HepG2 (cell line): Measurements from ENCODE around the gene CNGA3. TPM values are rescaled to one million over a fixed set of nuclear protein-coding genes. Genes with fewer than 3 reads are reported as not detected.

Experiments
- ATF2 ChIP-seq: sonication (generic); formaldehyde crosslinking; IDR thresholded peaks from 2 replicates; pipeline ENCODE4 v1.4.0; 2020; ENCODE audit warnings: missing genetic modification reagents
- CENPX ChIP-seq: sonication (generic); formaldehyde crosslinking; IDR thresholded peaks from 2 replicates; pipeline ENCODE4 v1.9.0; 2021; ENCODE audit warnings: mild to moderate bottlenecking, missing genetic modification reagents, moderate library complexity
- FOXA3 ChIP-seq: IDR thresholded peaks from 2 replicates; pipeline ENCODE4 v1.6.1; 2016; ENCODE audit warnings: missing genetic modification reagents, missing compliant biosample characterization
- HOXA5 ChIP-seq: sonication (generic); formaldehyde crosslinking; IDR thresholded peaks from 2 replicates; pipeline ENCODE4 v1.4.0; 2020; ENCODE audit warnings: missing genetic modification reagents
- MAFG ChIP-seq: sonication (generic); formaldehyde crosslinking; IDR thresholded peaks from 2 replicates; pipeline ENCODE4 v1.5.1; 2020; ENCODE audit warnings: mild to moderate bottlenecking, missing genetic modification reagents
- MBNL3 ChIP-seq: fragments of 250-450 bp; sonication (Bioruptor Pico); conservative IDR thresholded peaks from 2 replicates; pipeline ENCODE4 v1.8.0; 2022; ENCODE audit warnings: mild to moderate bottlenecking, inconsistent platforms
- NFYB ChIP-seq: sonication (generic); formaldehyde crosslinking; IDR thresholded peaks from 2 replicates; pipeline ENCODE4 v1.4.0; 2020; ENCODE audit warnings: missing genetic modification reagents
- PLSCR1 ChIP-seq: sonication (generic); formaldehyde crosslinking; IDR thresholded peaks from 2 replicates; pipeline ENCODE4 v1.5.0; 2020; ENCODE audit warnings: missing genetic modification reagents, mild to moderate bottlenecking, borderline replicate concordance
- POGZ ChIP-seq: sonication (generic); formaldehyde crosslinking; IDR thresholded peaks from 2 replicates; pipeline ENCODE4 v1.4.0; 2020; ENCODE audit warnings: mild to moderate bottlenecking, missing genetic modification reagents
- RARA ChIP-seq: IDR thresholded peaks from 2 replicates; pipeline ENCODE4 v1.6.1; 2016; ENCODE audit warnings: missing genetic modification reagents, missing compliant biosample characterization
- RNF2 ChIP-seq: fragments of 450-650 bp; conservative IDR thresholded peaks from 2 replicates; pipeline ENCODE4 v1.6.1; 2016; ENCODE audit warnings: low read depth
- TARDBP ChIP-seq: sonication (generic); formaldehyde crosslinking; IDR thresholded peaks from 2 replicates; pipeline ENCODE4 v1.8.0; 2022; ENCODE audit warnings: mild to moderate bottlenecking, missing genetic modification reagents
- ZIK1 ChIP-seq: sonication (generic); formaldehyde crosslinking; IDR thresholded peaks from 2 replicates; pipeline ENCODE4 v1.5.0; 2020; ENCODE audit warnings: mild to moderate bottlenecking, low read depth, missing genetic modification reagents, borderline replicate concordance
- ZMAT3 ChIP-seq: sonication (generic); formaldehyde crosslinking; conservative IDR thresholded peaks from 2 replicates; pipeline ENCODE4 v1.7.0; 2021; ENCODE audit warnings: missing genetic modification reagents
- ZNF382 ChIP-seq: sonication (generic); formaldehyde crosslinking; IDR thresholded peaks from 2 replicates; pipeline ENCODE4 v1.5.0; 2020; ENCODE audit warnings: missing genetic modification reagents, mild to moderate bottlenecking, borderline replicate concordance
- ZNF761 ChIP-seq: sonication (generic); formaldehyde crosslinking; conservative IDR thresholded peaks from 2 replicates; pipeline ENCODE4 v1.4.0; 2020; ENCODE audit warnings: mild to moderate bottlenecking, missing genetic modification reagents
- ZXDC ChIP-seq: sonication (generic); formaldehyde crosslinking; IDR thresholded peaks from 2 replicates; pipeline ENCODE4 v1.5.0; 2020; ENCODE audit warnings: mild to moderate bottlenecking, missing genetic modification reagents
- polyA plus RNA-seq, 8 experiments: library from polyadenylated mRNA; depleted of rRNA in 3 of 8; stranded (reverse) in 7 of 8; unstranded in 1 of 8; fragments of >200 nt; fragmentation: Illumina TruSeq in 4 of 8; extraction: Trizol in 4 of 8; gene quantifications; 2 replicates each; pipeline versions ENCODE4 v1.2.1 to v1.2.3, GENCODE V29; 2011 to 2016; ENCODE audit warnings: low read depth in 4 of 8, missing spikeins in 1 of 8, mixed read lengths in 1 of 8; ENCODE audit not compliant: insufficient read depth in 1 of 8
- total RNA-seq, 5 experiments: library from RNA; depleted of rRNA; stranded (reverse); fragments of >200 nt; fragmentation: Illumina TruSeq; extraction: Trizol; gene quantifications; 2 replicates each; pipeline ENCODE4 v1.2.3, GENCODE V29; 2016; ENCODE audit warnings: low read depth in 1 of 5
- TF ChIP-seq, protein P1 (sequence below): sonication (generic); formaldehyde crosslinking; IDR thresholded peaks from 2 replicates; pipeline ENCODE4 v1.4.0; 2020; ENCODE audit warnings: missing genetic modification reagents
- TF ChIP-seq, protein P2 (sequence below): sonication (generic); formaldehyde crosslinking; IDR thresholded peaks from 2 replicates; pipeline ENCODE4 v1.5.1; 2020; ENCODE audit warnings: mild to moderate bottlenecking, missing genetic modification reagents, moderate library complexity

Gene CNGA3
- total and polyA plus RNA-seq, 2 of the 13 experiments (the other 11 are each of a cell fraction or from before 2014, with no cell fraction given), result not detected

GRCh38 chr2:98385050-98385699 lies 38.9 kb downstream of the CNGA3 start (continued):
- TF ChIP-seq ZXDC, result no peak
- no peak for TF ChIP-seq RARA
- no peak for TF ChIP-seq ZIK1 (CRISPR knock-in tag)
- TF ChIP-seq NFYB, result no peak
- no peak for TF ChIP-seq CENPX (CRISPR knock-in tag)
- peak; percentile 38; the same call in 1 of the 2 replicates for TF ChIP-seq FOXA3
- no peak for TF ChIP-seq PLSCR1 (CRISPR knock-in tag)
- TF ChIP-seq RNF2, result peak; percentile 68; the same call in 1 of the 2 replicates
- no peak for TF ChIP-seq ATF2 (CRISPR knock-in tag)
- TF ChIP-seq, protein P1, sequence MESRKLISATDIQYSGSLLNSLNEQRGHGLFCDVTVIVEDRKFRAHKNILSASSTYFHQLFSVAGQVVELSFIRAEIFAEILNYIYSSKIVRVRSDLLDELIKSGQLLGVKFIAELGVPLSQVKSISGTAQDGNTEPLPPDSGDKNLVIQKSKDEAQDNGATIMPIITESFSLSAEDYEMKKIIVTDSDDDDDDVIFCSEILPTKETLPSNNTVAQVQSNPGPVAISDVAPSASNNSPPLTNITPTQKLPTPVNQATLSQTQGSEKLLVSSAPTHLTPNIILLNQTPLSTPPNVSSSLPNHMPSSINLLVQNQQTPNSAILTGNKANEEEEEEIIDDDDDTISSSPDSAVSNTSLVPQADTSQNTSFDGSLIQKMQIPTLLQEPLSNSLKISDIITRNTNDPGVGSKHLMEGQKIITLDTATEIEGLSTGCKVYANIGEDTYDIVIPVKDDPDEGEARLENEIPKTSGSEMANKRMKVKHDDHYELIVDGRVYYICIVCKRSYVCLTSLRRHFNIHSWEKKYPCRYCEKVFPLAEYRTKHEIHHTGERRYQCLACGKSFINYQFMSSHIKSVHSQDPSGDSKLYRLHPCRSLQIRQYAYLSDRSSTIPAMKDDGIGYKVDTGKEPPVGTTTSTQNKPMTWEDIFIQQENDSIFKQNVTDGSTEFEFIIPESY (CRISPR knock-in tag), result peak; percentile 36; the same call in 1 of the 2 replicates
- TF ChIP-seq HOXA5, result no peak
- TF ChIP-seq TARDBP, result peak; percentile 50; the same call in 1 of the 2 replicates
- TF ChIP-seq MBNL3 (CRISPR knock-in tag), result no peak
- TF ChIP-seq ZNF382 (CRISPR knock-in tag), result no peak
- no peak for TF ChIP-seq ZNF761
- no peak for TF ChIP-seq ZMAT3 (CRISPR knock-in tag)
- no peak for TF ChIP-seq POGZ (CRISPR knock-in tag)
- no peak for TF ChIP-seq MAFG (CRISPR knock-in tag)
- TF ChIP-seq, protein P2, sequence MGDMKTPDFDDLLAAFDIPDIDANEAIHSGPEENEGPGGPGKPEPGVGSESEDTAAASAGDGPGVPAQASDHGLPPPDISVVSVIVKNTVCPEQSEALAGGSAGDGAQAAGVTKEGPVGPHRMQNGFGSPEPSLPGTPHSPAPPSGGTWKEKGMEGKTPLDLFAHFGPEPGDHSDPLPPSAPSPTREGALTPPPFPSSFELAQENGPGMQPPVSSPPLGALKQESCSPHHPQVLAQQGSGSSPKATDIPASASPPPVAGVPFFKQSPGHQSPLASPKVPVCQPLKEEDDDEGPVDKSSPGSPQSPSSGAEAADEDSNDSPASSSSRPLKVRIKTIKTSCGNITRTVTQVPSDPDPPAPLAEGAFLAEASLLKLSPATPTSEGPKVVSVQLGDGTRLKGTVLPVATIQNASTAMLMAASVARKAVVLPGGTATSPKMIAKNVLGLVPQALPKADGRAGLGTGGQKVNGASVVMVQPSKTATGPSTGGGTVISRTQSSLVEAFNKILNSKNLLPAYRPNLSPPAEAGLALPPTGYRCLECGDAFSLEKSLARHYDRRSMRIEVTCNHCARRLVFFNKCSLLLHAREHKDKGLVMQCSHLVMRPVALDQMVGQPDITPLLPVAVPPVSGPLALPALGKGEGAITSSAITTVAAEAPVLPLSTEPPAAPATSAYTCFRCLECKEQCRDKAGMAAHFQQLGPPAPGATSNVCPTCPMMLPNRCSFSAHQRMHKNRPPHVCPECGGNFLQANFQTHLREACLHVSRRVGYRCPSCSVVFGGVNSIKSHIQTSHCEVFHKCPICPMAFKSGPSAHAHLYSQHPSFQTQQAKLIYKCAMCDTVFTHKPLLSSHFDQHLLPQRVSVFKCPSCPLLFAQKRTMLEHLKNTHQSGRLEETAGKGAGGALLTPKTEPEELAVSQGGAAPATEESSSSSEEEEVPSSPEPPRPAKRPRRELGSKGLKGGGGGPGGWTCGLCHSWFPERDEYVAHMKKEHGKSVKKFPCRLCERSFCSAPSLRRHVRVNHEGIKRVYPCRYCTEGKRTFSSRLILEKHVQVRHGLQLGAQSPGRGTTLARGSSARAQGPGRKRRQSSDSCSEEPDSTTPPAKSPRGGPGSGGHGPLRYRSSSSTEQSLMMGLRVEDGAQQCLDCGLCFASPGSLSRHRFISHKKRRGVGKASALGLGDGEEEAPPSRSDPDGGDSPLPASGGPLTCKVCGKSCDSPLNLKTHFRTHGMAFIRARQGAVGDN (CRISPR knock-in tag), result no peak
